ENCODE results near the gene CD59.
"Not testable (repeated sequence)": the region's sequence is repeated elsewhere in the genome, so short reads cannot be mapped to it uniquely, and the experiment has no call there.

The CD59 gene

GRCh38 chr11:33665350-33666106 is 70.7 kb downstream of the CD59 start:
- no peak for DNase-seq (ENCODE audit: low spot score)

GRCh38 chr11:33664827-33665226 is 71.4 kb downstream of the CD59 start:
- no peak for DNase-seq (ENCODE audit: low spot score)

- DNase-seq (ENCODE audit: low spot score), result no peak
Measured at GRCh38 chr11:33664166-33664565, 72.1 kb downstream of the CD59 start.

- no peak for DNase-seq (ENCODE audit: low spot score)
Measured at GRCh38 chr11:33663121-33663520, 73.1 kb downstream of the CD59 start.

GRCh38 chr11:33661526-33661925 is 74.7 kb downstream of the CD59 start:
- DNase-seq (ENCODE audit: low spot score), result not testable (repeated sequence)

GRCh38 chr11:33660962-33661361 is 75.3 kb downstream of the CD59 start:
- no peak for DNase-seq (ENCODE audit: low spot score)

- DNase-seq (ENCODE audit: low spot score), result no peak
Measured at GRCh38 chr11:33659370-33660139, 76.7 kb downstream of the CD59 start.

GRCh38 chr11:33658195-33658900 is 77.9 kb downstream of the CD59 start:
- DNase-seq (ENCODE audit: low spot score), result no peak

- no peak for DNase-seq (ENCODE audit: low spot score)
Measured at GRCh38 chr11:33657757-33658156, 78.5 kb downstream of the CD59 start.

- no peak for DNase-seq (ENCODE audit: low spot score)
Measured at GRCh38 chr11:33656768-33657167, 79.5 kb downstream of the CD59 start.

GRCh38 chr11:33655842-33656600 is 80.2 kb downstream of the CD59 start:
- no peak for DNase-seq (ENCODE audit: low spot score)

- DNase-seq (ENCODE audit: low spot score), result no peak
Measured at GRCh38 chr11:33654594-33654993, 81.6 kb downstream of the CD59 start.

Measured in iPS-NIHi11 (cell line).